PC-3 (cell line): ENCODE measurements around the gene TENT4B.

Experiments
- CTCF ChIP-seq: fragments of 300-600 bp; sonication (generic); conservative IDR thresholded peaks from 2 replicates; pipeline ENCODE4 v1.5.1; 2017; ENCODE audit warnings: antibody characterized with exemption, low read depth, mild to moderate bottlenecking, low read length
- EZH2 ChIP-seq: fragments of 300-600 bp; sonication (generic); IDR thresholded peaks from one replicate; pipeline ENCODE4 v1.6.1; 2017; ENCODE audit warnings: antibody characterized with exemption, mild to moderate bottlenecking, low read length; ENCODE audit not compliant: unreplicated experiment

DNA sequence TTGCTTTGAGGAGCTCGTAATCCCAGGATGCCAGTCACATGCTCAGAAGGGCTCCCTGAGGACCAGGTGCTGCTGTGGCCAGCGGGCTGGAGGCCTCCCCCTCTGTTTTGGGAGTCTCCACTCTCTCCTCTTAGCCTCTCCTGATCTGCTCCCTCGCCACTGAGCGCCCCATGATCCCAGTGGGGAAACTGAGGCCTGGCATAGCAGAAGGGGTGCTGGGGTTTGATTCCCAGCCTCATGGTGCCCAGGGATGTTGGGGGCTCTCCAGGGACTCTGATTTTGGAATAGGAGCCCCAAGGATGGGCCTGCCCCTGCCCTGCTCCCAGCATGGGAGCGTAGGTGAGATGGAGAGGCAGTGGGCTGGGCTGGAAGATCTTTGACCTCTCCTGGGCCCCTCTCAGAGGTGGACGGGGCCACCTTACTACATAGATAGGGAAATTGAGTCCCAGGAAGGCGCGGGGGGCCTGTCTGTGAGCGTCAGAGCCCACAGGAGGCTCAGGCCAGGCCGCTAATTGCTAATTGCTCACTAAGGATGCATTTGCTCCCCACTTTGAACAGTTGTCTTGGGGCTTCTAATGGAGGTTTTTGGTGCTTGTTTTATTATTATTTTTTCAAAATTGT is 112.7 kb downstream of the TENT4B start:
- TF ChIP-seq CTCF, result no peak
- TF ChIP-seq EZH2, result no peak
